Transverse colon (tissue), 4 donors: Measurements from ENCODE around the gene ASXL2. TPM values are rescaled to one million over a fixed set of nuclear protein-coding genes. Genes with fewer than 3 reads are reported as not detected.
"Not testable (repeated sequence)": the region's sequence is repeated elsewhere in the genome, so short reads cannot be mapped to it uniquely, and the experiment has no call there.

ENCODE experiments used
- DNase-seq: peaks from one replicate; pipeline ENCODE4 v3.0.0-alpha.2; 2019
- H3K27ac ChIP-seq, 4 donors: fragments of 200-600 bp; sonication (generic); 2 replicates each; pipeline ENCODE4 v1.5.1; 2016 to 2018; ENCODE audit warnings: inconsistent platforms in 4 of 4
- H3K27me3 ChIP-seq: fragments of 200-600 bp; sonication (generic); 2 replicates; pipeline ENCODE4 v1.5.1; 2017; ENCODE audit warnings: inconsistent platforms
- H3K36me3 ChIP-seq, 4 donors: fragments of 200-600 bp; sonication (generic); 2 replicates each; pipeline ENCODE4 v1.5.1; 2017 to 2019; ENCODE audit warnings: inconsistent platforms in 4 of 4
- H3K4me1 ChIP-seq, 4 donors: fragments of 200-600 bp; sonication (generic); 2 replicates each; pipeline ENCODE4 v1.5.1; 2017 to 2020; ENCODE audit warnings: inconsistent platforms in 4 of 4
- H3K4me3 ChIP-seq, 4 donors: fragments of 200-600 bp; sonication (generic); 1 replicate in 1 of 4; 2 replicates in 3 of 4; pipeline versions ENCODE4 v1.5.1 to v1.6.1; 2017 to 2019; ENCODE audit warnings: inconsistent platforms in 4 of 4
- H3K9me3 ChIP-seq, 2 donors: fragments of 200-600 bp; sonication (generic); 2 replicates each; pipeline ENCODE4 v1.5.1; 2017 to 2019; ENCODE audit warnings: inconsistent platforms in 2 of 2
- EP300 ChIP-seq: sonication (generic); formaldehyde crosslinking; IDR thresholded peaks from one replicate; pipeline ENCODE4 v1.6.1; 2017; ENCODE audit warnings: antibody characterized with exemption, low read depth
- POLR2A ChIP-seq: fragments of 450-650 bp; IDR thresholded peaks from one replicate; pipeline ENCODE4 v1.6.1; 2016; ENCODE audit warnings: antibody characterized with exemption, mild to moderate bottlenecking, moderate library complexity
- POLR2AphosphoS5 ChIP-seq, 3 donors: sonication (generic); formaldehyde crosslinking; IDR thresholded peaks; one replicate each; pipeline ENCODE4 v1.6.1; 2016; ENCODE audit warnings: antibody characterized with exemption in 3 of 3
- WGBS, 2 donors: methylation state at CpG; one replicate each; pipeline ENCODE4 v1.1.5; 2018; ENCODE audit warnings: low coverage in 1 of 2; 5-methylcytosine and 5-hydroxymethylcytosine counted together
- in situ Hi-C, 4 donors: fragments of 200-750 bp; cut with MboI; loops; one replicate each; pipeline versions ENCODE4 v1.15.0 to v1.15.1; 2017; ENCODE audit warnings: low sequenced_read_pairs in 3 of 4, low pct_ligation_motif_present in 1 of 4, low pct_unique_long_range_greater_than_20kb in 1 of 4
- intact Hi-C: fragments of 100-400 bp; cut with DNase I; formaldehyde crosslinking; loops from one replicate; pipeline ENCODE4 v1.15.1; 2023; ENCODE audit warnings: low total_unique reads
- total RNA-seq, 4 donors: library from RNA; depleted of rRNA; stranded (reverse); fragments of >200 nt; gene quantifications; one replicate each; pipeline ENCODE4 v1.1.0, GENCODE V29; 2016
- TF ChIP-seq, protein P1 (sequence below), 5 experiments: fragments of 200-600 bp in 3 of 5; fragments of 450-650 bp in 2 of 5; sonication (generic) in 3 of 5; IDR thresholded peaks; 1 replicate in 2 of 5; 2 replicates in 3 of 5; pipeline ENCODE4 v1.5.1; 2016 to 2017; ENCODE audit warnings: antibody characterized with exemption in 5 of 5, inconsistent platforms in 3 of 5, mild to moderate bottlenecking in 2 of 5, moderate library complexity in 1 of 5

ASXL2 gene
- total RNA-seq, 4 donors from 2014 or later, result 17.3 to 36.6 (median 23.3) TPM

DNA sequence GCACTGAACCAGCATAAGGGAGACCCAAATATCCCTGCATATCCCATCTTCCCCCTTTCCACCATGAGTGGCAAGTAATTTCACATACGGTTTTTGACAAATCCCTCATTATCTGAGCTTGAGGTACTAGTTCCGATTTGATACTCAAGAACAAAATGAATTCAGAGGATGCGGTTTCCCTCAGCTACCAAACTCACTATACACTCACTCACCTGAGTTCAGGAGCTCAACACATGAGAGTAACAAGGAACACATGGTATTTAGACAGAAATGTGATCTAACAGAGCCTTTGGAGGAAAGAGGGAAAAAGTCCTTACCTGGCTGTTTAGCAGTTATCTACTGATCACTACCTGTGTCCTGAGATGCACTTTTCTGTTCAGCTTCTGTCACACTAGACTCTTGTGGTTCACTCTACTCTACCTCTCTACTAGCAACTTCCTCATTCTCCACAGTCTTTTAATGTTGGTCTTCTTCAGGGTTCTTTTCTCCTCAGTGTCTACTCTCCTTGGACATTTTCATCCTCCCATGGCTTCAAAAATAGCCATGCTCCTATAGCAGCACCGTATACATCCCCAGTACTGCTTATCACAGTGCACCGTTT lies 25.1 kb downstream of the ASXL2 start:
- intact Hi-C loops, result no loop called here

DNA sequence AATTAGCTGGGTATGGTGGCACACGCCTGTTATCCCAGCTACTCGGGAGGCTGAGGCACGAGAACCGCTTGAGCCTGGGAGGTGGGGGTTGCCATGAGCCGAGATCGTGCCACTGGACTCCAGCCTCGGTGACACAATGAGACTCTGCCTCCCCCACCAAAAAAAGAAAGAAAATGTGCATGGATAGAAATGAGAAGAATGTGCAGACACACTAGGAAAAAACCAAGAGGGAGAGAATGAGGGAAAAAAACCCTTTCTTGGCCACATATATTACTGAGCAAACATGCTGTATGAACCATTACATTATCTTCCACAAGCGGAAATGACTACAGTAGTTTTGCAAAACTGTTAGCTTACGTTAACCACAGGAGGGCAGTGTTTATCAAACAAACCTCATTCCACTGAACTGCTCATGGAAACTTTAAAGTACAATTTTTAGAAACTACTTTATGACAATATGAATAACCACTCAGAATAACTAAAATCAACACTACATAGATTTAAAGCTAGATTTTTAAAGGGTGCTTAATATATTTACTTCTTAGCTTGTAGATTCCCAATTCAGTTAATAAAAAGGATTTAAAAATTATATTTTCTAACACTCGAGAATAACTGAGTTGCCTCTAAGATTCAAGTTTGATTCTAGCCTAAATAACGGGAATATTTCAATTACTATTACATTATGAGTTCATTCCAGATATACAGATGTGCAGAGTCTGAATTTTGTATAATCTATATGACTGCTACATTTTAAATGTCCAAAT lies 26.4 kb downstream of the ASXL2 start:
- Histone ChIP-seq H3K4me3 (no peak overlapping the region), H3K27me3 (no peaks in the 10 kb centered on the region), H3K36me3 (no peaks in the 10 kb centered on the region), H3K4me1 (peaks cover 0 to 18% (median 9%) of the 10 kb centered on the region in 4 donors), H3K9me3 (no peaks in the 10 kb centered on the region), H3K27ac (peak overlapping the region in 2 of 4 donors; percentile 31 to 50)
- in situ Hi-C loops, result no loop called here
- intact Hi-C loops, result no loop called here
- no peak for DNase-seq
- TF ChIP-seq EP300, result no peak
- TF ChIP-seq, protein P1, sequence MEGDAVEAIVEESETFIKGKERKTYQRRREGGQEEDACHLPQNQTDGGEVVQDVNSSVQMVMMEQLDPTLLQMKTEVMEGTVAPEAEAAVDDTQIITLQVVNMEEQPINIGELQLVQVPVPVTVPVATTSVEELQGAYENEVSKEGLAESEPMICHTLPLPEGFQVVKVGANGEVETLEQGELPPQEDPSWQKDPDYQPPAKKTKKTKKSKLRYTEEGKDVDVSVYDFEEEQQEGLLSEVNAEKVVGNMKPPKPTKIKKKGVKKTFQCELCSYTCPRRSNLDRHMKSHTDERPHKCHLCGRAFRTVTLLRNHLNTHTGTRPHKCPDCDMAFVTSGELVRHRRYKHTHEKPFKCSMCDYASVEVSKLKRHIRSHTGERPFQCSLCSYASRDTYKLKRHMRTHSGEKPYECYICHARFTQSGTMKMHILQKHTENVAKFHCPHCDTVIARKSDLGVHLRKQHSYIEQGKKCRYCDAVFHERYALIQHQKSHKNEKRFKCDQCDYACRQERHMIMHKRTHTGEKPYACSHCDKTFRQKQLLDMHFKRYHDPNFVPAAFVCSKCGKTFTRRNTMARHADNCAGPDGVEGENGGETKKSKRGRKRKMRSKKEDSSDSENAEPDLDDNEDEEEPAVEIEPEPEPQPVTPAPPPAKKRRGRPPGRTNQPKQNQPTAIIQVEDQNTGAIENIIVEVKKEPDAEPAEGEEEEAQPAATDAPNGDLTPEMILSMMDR (IDR thresholded peaks at IDR 0.05), result peak; percentile 67 to 75 (median 73)
- WGBS, 2 donors, result 27 to 30% methylated on average over 10 to 11 of the region's 11 CpGs

More for the DNA sequence above, 25.1 kb downstream of the ASXL2 start:
- WGBS, 2 donors, result 64 to 80% methylated on average over 5 of the region's 5 CpGs
- Histone ChIP-seq H3K4me3 (no peak overlapping the region), H3K9me3 (no peaks in the 10 kb centered on the region), H3K27me3 (no peaks in the 10 kb centered on the region), H3K36me3 (no peaks in the 10 kb centered on the region), H3K4me1 (peaks cover 0 to 18% (median 9%) of the 10 kb centered on the region in 4 donors), H3K27ac (no peak overlapping the region)
- in situ Hi-C loops, result no loop called here
- TF ChIP-seq, protein P1 (IDR thresholded peaks at IDR 0.05), result no peak
- TF ChIP-seq EP300 (no peak), POLR2AphosphoS5 (IDR thresholded peaks at IDR 0.05) (no peak), POLR2A (no peak)
- DNase-seq, result no peak

DNA sequence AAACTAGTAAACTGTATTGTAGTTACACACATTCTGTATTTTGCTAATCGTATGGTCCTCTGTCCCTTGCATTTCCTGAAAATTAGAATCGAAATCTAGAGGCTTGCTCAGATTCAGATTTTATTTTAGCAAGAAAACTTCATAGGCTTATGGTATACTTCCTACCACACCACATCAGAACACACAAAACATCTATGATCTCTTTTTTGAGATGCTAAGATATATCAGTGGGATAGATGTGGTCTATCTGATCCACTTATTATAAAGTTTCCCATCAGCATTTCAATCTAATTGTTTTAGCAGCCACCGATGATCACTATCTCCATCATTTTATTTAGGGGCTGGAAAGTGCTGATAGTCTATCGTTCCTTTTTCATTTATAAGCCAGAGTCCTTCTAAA lies 27.9 kb downstream of the ASXL2 start:
- H3K36me3 ChIP-seq, H3K27ac ChIP-seq, H3K4me3 ChIP-seq, in situ Hi-C loops, intact Hi-C loops, H3K27me3 ChIP-seq, DNase-seq, H3K9me3 ChIP-seq: not testable (repeated sequence)
- 56 to 84% methylated on average over 4 of the region's 4 CpGs for WGBS, 2 donors
- peaks cover 0 to 18% (median 9%) of the 10 kb centered on the region in 4 donors for H3K4me1 ChIP-seq

DNA sequence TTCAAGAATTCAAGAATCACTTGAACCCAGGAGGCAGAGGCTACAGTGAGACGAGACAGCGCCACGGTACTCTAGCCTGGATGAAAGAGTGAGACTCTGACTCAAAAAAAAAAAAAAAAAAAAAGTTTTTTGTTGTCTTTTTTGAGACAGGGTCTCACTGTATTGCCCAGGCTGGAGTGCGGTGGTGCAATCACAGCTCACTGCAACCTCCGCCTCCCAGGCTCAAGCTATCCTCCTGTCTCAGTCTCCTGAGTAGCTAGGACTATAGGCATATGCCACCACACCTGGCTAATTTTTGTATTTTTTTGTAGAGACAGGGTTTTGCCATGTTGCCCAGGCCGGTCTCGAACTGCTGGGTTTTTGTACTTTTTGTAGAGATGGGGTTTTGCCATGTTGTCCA lies 28.9 kb downstream of the ASXL2 start:
- H3K9me3 ChIP-seq, H3K4me3 ChIP-seq, intact Hi-C loops, in situ Hi-C loops, H3K36me3 ChIP-seq, H3K27me3 ChIP-seq, DNase-seq, H3K27ac ChIP-seq: not testable (repeated sequence)
- H3K4me1 ChIP-seq, result peaks cover 0 to 18% (median 9%) of the 10 kb centered on the region in 4 donors
- WGBS, 2 donors, result 96 to 100% methylated on average over 2 to 7 of the region's 7 CpGs

DNA sequence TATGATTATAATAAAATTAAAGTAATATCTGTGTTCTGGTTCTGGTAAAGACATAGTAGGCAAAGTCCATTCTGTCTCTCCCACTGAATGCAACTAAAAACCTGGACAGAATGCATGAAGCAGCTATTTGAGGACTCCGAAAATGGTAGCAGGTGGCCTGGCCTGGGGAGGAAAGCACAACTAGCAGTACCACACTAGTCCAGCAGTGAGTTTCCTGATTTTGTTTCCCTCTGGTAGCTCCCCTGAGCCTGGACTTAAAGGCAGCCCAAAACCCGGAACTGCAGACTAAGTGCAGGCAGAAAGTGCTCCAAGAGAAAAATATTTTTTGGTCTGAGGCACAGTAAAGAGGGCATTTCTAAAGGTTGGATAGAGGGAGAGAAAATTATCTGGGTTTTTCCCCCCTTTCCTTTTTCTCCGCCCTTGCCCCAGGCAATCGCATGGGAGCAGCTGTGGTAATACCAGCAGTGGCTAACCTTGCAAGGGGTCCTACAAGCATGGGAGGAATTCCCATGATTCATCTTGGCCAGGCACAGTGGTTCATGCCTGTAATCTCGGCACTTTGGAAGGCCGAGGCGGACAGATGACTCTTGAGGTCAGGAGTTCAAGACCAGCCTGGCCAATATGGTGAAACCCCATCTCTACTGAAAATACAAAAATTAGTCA lies 32.3 kb downstream of the ASXL2 start:
- WGBS, 2 donors, result 88 to 100% methylated on average over 3 to 7 of the region's 7 CpGs
- DNase-seq, result no peak
- intact Hi-C loops, result no loop called here
- Histone ChIP-seq H3K36me3 (peaks cover 0 to 10% (median 0%) of the 10 kb centered on the region in 4 donors), H3K27ac (no peak overlapping the region), H3K9me3 (no peaks in the 10 kb centered on the region), H3K4me1 (peaks cover 0 to under 1% (median 0%) of the 10 kb centered on the region in 4 donors), H3K4me3 (no peak overlapping the region), H3K27me3 (no peaks in the 10 kb centered on the region)
- in situ Hi-C loops, result no loop called here
- TF ChIP-seq POLR2AphosphoS5 (IDR thresholded peaks at IDR 0.05) (no peak), EP300 (no peak), POLR2A (no peak)
- TF ChIP-seq, protein P1 (IDR thresholded peaks at IDR 0.05), result no peak
